K562 (cell line): ENCODE results near the gene ZFP36. TPM values are rescaled to one million over a fixed set of nuclear protein-coding genes. Genes with fewer than 3 reads are reported as not detected.

Experiments
- CBX2 ChIP-seq: fragments of 200-600 bp; sonication (generic); IDR thresholded peaks from one replicate; pipeline ENCODE4 v1.6.1; 2012; ENCODE audit warnings: mild to moderate bottlenecking, low read length, inconsistent platforms; ENCODE audit not compliant: insufficient read depth, poor library complexity, severe bottlenecking
- CTCFL ChIP-seq: IDR thresholded peaks from 2 replicates; pipeline ENCODE4 v1.6.1; 2011; ENCODE audit warnings: borderline replicate concordance, low read depth, mild to moderate bottlenecking, moderate library complexity, low read length; ENCODE audit not compliant: insufficient read depth, poor library complexity, severe bottlenecking
- NFE2 ChIP-seq: IDR thresholded peaks from 2 replicates; pipeline ENCODE4 v1.6.1; 2014; ENCODE audit warnings: antibody characterized with exemption, low read depth
- RB1 ChIP-seq: fragments of 450-650 bp; IDR thresholded peaks from 2 replicates; pipeline ENCODE4 v1.6.1; 2017; ENCODE audit warnings: low read depth, mild to moderate bottlenecking
- RNF219 ChIP-seq: fragments of 250-450 bp; sonication (Bioruptor Pico); IDR thresholded peaks from 2 replicates; pipeline ENCODE4 v1.5.0; 2022; ENCODE audit warnings: mild to moderate bottlenecking
- SMARCA4 ChIP-seq: fragments of 450-650 bp; IDR thresholded peaks from 2 replicates; pipeline ENCODE4 v1.6.1; 2016
- STAT6 ChIP-seq: sonication (generic); formaldehyde crosslinking; IDR thresholded peaks from 2 replicates; pipeline ENCODE4 v1.8.1; 2023; ENCODE audit warnings: mild to moderate bottlenecking, missing genetic modification reagents
- THRA ChIP-seq: fragments of 450-650 bp; IDR thresholded peaks from 2 replicates; pipeline ENCODE4 v1.6.1; 2017; ENCODE audit warnings: mild to moderate bottlenecking, moderate library complexity
- polyA plus RNA-seq, 8 experiments: library from polyadenylated mRNA; depleted of rRNA in 4 of 8; stranded (reverse) in 5 of 8; unstranded in 3 of 8; fragments of >200 nt; fragmentation: Nextera tagmentation in 2 of 8; fragmentation: Illumina TruSeq in 1 of 8; extraction: Ambion mirVana in 2 of 8; extraction: Trizol in 1 of 8; gene quantifications; 2 replicates each; pipeline versions ENCODE4 v1.2.1 to v1.2.3, GENCODE V29; 2011 to 2014; ENCODE audit warnings: inconsistent platforms in 1 of 8, missing spikeins in 1 of 8
- total RNA-seq, 7 experiments: library from RNA; depleted of rRNA in 6 of 7; stranded (reverse); fragments of >200 nt in 6 of 7; fragmentation: Illumina TruSeq in 2 of 7; extraction: Trizol in 2 of 7; gene quantifications; 2 replicates each; pipeline versions ENCODE4 v1.2.1 to v1.2.3, GENCODE V29; 2011 to 2021; ENCODE audit warnings: low replicate concordance in 1 of 7
- TF ChIP-seq, protein P1 (sequence below): fragments of 250-450 bp; sonication (Bioruptor Pico); IDR thresholded peaks from 2 replicates; pipeline ENCODE4 v1.8.0; 2021; ENCODE audit warnings: borderline replicate concordance, mild to moderate bottlenecking, moderate library complexity; ENCODE audit not compliant: poor library complexity, severe bottlenecking
- TF ChIP-seq, protein P2 (sequence below): IDR thresholded peaks from 2 replicates; pipeline ENCODE4 v1.6.1; 2016; ENCODE audit warnings: missing genetic modification characterization, missing compliant biosample characterization
- TF ChIP-seq, protein P3 (sequence below): fragments of 250-450 bp; sonication (Bioruptor Pico); IDR thresholded peaks from 2 replicates; pipeline ENCODE4 v1.8.0; 2022; ENCODE audit warnings: moderate library complexity, mild to moderate bottlenecking, inconsistent platforms

The ZFP36 gene
- total and polyA plus RNA-seq, 9 of the 15 experiments (the other 6 are each of a cell fraction or from before 2014, with no cell fraction given), result 1.0 to 20.1 (median 3.5) TPM

- TF ChIP-seq STAT6 (no peak), RB1 (peak; percentile 51; the same call in 1 of the 2 replicates), THRA (no peak), SMARCA4 (0 out of 2 replicates have a peak, but pooled peaks have one; percentile 77), CBX2 (no peak), CTCFL (no peak), NFE2 (peak; percentile 88), RNF219 (CRISPR knock-in tag) (no peak)
- TF ChIP-seq, protein P1, sequence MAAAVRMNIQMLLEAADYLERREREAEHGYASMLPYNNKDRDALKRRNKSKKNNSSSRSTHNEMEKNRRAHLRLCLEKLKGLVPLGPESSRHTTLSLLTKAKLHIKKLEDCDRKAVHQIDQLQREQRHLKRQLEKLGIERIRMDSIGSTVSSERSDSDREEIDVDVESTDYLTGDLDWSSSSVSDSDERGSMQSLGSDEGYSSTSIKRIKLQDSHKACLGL (CRISPR knock-in tag), result no peak
- TF ChIP-seq, protein P2, sequence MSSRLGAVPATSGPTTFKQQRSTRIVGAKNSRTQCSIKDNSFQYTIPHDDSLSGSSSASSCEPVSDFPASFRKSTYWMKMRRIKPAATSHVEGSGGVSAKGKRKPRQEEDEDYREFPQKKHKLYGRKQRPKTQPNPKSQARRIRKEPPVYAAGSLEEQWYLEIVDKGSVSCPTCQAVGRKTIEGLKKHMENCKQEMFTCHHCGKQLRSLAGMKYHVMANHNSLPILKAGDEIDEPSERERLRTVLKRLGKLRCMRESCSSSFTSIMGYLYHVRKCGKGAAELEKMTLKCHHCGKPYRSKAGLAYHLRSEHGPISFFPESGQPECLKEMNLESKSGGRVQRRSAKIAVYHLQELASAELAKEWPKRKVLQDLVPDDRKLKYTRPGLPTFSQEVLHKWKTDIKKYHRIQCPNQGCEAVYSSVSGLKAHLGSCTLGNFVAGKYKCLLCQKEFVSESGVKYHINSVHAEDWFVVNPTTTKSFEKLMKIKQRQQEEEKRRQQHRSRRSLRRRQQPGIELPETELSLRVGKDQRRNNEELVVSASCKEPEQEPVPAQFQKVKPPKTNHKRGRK, result no peak
- TF ChIP-seq, protein P3, sequence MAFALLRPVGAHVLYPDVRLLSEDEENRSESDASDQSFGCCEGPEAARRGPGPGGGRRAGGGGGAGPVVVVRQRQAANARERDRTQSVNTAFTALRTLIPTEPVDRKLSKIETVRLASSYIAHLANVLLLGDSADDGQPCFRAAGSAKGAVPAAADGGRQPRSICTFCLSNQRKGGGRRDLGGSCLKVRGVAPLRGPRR, result no peak
Measured at GRCh38 chr19:39403331-39404312, 3.0 kb upstream of the ZFP36 start (continued).
